GM19035 (cell line): Measurements from ENCODE around the gene GAL3ST2.
A peak's percentile ranks its signal among the peaks of the same experiment; 100 is the strongest.
"Not testable (repeated sequence)": the region's sequence is repeated elsewhere in the genome, so short reads cannot be mapped to it uniquely, and the experiment has no call there.

Source experiments
- ATAC-seq: cut with Tn5 transposase; IDR thresholded peaks from one replicate; pipeline ENCODE4 v1.9.1; 2021; ENCODE audit not compliant: unreplicated experiment

Gene GAL3ST2

GRCh38 chr2:241791385-241791784 is 14.8 kb downstream of the GAL3ST2 start:
- not testable (repeated sequence) for ATAC-seq

- no peak for ATAC-seq
Measured at GRCh38 chr2:241793385-241793784, 16.8 kb downstream of the GAL3ST2 start.

- ATAC-seq, result no peak
Measured at GRCh38 chr2:241794250-241794823, 17.7 kb downstream of the GAL3ST2 start.

- ATAC-seq, result no peak
Measured at GRCh38 chr2:241795021-241795999, 18.7 kb downstream of the GAL3ST2 start.

GRCh38 chr2:241796209-241796608 is 19.6 kb downstream of the GAL3ST2 start:
- ATAC-seq, result no peak

GRCh38 chr2:241796610-241797138 is 20.1 kb downstream of the GAL3ST2 start:
- no peak for ATAC-seq

GRCh38 chr2:241797441-241798080 is 20.9 kb downstream of the GAL3ST2 start:
- ATAC-seq, result no peak

- no peak for ATAC-seq
Measured at GRCh38 chr2:241798081-241798630, 21.5 kb downstream of the GAL3ST2 start.

GRCh38 chr2:241798631-241799521 is 22.3 kb downstream of the GAL3ST2 start:
- ATAC-seq, result no peak

GRCh38 chr2:241799522-241800197 is 23.0 kb downstream of the GAL3ST2 start:
- ATAC-seq, result no peak

GRCh38 chr2:241800198-241800903 is 23.7 kb downstream of the GAL3ST2 start:
- ATAC-seq, result not testable (repeated sequence)

- no peak for ATAC-seq
Measured at GRCh38 chr2:241801611-241802420, 25.2 kb downstream of the GAL3ST2 start.

GRCh38 chr2:241802421-241803318 is 26.0 kb downstream of the GAL3ST2 start:
- ATAC-seq, result no peak

GRCh38 chr2:241803387-241804325 is 27.0 kb downstream of the GAL3ST2 start:
- ATAC-seq, result peak; percentile 58

- peak; percentile 26 for ATAC-seq
Measured at GRCh38 chr2:241804326-241805229, 28.0 kb downstream of the GAL3ST2 start.
